ENCODE measurements around the gene OLFM1.
"Not testable (repeated sequence)": the region's sequence is repeated elsewhere in the genome, so short reads cannot be mapped to it uniquely, and the experiment has no call there.

Gene OLFM1

DNA sequence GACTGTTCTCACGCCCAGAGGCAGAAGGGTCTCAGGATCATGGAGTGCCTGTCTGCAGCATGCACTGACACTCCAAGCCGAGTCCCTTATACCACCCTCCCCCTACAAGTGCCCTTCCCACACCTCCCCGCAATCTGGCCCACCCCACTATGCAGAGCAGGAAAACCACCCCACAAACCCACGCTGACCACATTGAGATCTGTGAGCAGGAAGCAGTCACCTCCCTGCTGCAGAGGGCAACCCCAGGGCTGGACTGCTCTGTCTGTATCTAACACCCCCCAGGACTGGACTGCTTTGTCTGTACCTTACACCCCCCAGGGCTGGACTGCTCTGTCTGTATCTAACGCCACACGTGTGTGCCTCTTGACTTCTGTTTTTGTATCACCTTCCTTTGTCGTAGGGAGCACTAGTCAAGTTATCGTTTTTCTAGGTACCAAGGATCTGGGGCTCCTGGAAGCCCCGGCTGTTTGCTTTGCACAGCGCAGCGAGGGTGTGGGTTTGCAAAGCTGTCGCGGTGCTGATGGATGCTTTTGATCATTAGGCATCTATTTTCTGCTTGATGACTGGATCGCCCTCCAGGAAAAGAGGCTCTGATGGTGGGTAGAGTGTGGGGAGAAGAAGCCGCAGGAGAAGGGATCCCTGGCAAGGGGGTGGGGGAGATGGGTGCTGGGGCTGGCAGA is 21.5 kb downstream of the OLFM1 start:
- DNase-seq, result no peak

DNA sequence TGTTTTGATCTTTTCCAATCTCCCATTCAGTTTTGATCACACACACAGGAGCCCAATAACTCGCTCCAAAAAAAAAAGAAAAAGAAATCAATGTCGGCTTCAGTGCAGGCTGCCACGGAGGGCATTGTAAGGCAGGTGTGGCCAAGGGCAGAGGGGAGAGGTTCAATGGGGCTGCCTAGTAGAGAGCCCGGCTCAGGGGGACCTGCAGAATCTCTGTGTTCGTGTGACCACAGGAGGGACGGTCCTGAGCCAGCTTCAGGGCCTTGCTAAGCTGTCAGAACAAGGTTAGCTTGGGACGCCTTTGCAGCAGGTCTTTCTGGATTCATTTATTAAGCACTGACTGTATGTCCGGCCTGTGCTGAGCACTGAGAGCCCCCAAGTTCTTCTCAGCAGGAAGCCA is 22.2 kb downstream of the OLFM1 start:
- no peak for DNase-seq

DNA sequence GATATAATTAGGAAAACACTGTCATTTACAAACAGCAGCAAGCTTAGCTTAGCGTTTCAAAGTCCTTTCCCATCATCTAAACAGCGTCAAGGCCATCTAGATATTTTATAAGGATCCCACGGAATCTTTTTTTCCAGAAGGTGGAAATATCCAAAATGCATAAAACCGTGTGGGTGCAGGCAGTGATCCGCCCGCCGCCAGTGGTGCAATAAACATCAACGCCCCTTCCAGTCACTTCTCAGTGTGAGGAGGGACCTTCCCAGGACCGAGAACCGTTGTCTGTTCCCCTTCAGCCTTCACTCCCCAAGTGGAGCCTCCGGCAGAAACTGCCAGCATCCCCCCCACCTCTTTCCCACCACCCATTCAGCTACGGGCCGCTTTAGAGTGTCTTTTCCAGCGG is 22.9 kb downstream of the OLFM1 start:
- no peak for DNase-seq

DNA sequence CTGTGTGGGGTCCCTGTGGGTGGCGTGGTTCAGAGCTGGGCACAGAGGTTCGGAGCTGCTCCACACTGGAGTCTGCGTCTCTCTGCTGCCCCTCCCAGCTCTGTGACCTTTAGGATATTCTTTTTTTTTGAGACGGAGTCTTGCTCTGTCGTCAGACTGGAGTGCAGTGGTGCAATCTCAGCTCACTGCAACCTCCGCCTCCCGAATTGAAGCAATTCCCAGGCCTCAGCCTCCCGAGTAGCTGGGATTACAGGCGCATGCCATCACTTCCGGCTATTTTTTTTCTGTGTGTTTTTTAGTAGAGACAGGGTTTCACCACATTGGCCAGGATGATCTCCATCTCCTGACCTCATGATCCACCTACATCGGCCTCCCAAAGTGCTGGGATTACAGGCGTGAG is 24.1 kb downstream of the OLFM1 start:
- DNase-seq, result not testable (repeated sequence)

DNA sequence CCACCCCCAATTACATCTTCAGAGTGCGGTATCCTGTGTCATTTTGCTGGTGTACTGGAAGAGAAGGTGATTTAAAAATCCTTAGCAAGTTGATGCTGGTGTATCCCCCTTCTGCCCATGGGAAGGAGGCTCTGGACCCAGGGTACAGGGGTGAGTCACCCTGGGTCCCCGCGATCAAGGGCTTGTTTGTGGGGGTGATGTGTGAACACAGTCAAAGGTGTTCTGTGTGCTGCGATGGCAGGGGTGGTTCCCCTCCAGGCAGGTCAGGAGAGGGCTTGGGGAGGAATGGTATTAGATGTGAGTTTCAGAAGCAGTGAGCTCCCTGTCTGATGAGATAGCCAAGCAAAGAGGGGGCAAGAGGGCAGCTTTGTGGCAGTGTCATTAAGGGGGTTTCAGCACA is 28.9 kb downstream of the OLFM1 start:
- no peak for DNase-seq

DNA sequence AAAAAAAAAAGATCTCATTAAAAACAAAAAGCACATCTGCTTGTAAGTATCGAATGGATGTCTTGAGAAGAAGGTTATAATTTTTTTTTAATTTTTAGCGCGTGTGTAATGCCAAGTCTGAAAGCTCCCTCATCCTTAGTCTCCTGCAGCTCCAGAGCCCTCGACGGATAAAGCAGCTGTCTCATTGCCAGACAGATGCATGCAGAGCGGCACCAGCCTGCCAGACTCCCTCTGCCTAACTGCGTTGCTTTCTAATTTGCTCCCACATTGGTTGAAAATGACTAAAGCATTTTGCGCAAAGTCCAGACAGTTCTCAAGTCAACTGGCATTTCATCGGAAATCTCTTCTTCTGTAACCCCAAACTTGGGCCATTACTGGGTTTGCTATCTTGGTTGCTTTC is 29.4 kb downstream of the OLFM1 start:
- no peak for DNase-seq

DNA sequence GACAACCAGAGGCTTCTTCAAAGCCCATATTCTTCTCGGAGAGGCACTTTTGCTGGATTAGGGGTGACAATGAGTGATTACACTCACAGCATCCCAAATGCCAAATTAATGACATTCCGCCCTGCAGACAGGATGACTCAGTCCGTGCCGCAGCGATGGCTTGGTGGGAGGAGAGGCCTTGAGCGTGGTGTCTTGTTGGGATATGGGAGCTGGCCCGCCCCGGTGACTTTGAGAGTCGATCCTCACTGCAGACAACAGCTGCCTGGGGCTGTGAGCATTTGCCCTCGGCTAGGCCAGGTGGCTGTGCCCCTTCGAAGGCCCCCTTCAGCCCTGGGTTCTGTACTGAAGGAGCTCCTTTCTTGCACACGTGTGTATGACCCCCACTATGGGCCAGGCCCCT is 29.8 kb downstream of the OLFM1 start:
- no peak for DNase-seq

DNA sequence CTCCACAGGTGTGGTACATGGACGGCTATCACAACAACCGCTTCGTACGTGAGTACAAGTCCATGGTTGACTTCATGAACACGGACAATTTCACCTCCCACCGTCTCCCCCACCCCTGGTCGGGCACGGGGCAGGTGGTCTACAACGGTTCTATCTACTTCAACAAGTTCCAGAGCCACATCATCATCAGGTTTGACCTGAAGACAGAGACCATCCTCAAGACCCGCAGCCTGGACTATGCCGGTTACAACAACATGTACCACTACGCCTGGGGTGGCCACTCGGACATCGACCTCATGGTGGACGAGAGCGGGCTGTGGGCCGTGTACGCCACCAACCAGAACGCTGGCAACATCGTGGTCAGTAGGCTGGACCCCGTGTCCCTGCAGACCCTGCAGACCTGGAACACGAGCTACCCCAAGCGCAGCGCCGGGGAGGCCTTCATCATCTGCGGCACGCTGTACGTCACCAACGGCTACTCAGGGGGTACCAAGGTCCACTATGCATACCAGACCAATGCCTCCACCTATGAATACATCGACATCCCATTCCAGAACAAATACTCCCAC is 32.1 kb downstream of the OLFM1 start:
- no peak for DNase-seq

DNA sequence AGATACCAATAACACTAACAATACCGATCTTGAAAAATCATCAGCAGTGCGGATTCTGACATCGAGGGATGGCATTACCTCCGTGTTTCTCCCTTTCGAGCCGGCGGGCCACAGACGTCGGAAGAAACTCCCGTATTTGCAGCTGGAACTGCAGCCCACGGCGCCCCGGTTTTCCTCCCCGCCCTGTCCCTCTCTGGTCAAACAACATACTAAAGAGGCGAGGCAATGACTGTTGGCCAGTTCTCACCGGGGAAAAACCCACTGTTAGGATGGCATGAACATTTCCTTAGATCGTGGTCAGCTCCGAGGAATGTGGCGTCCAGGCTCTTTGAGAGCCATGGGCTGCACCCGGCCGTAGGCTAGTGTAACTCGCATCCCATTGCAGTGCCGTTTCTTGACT is 32.8 kb downstream of the OLFM1 start:
- no peak for DNase-seq

DNA sequence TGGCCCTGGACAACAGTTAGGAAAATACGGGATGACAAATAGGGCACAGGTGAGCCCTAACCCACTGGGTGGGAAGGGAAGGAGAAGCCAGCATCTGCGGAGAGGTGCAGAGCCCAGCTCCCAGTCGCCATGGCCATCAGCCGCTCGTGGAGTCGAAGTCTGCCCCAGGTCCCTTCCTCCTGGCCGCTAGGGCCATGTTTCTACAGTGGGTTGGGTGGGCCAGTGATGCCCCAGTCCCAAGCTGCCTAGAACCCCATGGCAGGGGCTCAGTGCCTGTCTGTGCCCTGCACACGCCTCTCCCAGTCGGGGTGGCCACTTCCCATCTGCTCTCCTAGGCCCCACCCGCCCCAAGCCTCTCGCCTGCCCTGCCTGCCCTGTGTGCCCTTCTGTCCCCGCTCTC is 34.8 kb downstream of the OLFM1 start:
- DNase-seq, result no peak

DNA sequence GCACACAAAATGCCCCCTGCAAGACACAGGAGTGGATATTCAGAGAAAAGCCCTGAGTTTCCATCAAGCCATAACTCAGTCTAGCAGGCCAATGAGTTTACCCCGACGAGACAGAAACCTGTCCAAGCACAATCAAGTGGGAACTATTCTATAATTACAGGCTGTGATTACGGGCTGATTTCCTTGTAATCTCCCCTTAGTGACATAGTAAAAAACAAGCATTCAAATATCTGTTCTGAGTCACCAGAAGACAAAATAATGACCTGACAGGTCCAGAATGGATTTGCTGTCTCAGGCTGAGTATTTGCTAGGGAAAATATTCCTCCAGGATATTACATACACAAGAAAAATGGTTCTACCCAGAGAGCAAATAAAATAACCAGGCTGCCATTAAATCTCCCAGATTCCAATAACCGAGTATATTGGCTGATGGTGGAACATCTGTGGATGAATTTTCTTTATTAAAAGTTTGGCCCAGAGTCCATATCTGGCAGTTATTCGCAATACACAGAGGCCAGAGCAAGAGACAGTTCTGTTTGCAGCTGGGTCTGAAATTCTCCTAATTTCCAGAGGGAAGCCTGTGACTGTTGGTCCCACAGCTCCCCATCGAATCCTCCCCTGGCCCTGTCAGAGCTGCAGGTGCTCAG is 35.8 kb downstream of the OLFM1 start:
- DNase-seq, result no peak

DNA sequence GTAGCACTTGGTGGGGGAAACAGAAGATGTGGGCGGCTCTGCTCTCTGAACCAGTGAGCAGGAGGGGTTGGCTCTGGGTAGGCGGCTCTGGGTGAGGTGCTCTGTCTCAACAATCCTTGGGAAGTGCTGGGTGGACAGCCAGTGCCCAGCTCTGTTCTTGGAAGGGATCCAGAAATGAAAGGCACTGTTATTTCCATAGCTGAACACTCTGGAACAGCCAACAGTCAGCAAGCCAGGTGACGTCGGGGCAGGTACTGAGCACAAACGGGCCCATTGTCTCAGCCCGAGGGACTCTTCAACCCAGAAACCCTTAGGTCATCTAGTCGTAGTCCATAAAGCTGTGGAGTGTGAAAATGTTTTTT is 36.3 kb downstream of the OLFM1 start:
- DNase-seq, result no peak

DNA sequence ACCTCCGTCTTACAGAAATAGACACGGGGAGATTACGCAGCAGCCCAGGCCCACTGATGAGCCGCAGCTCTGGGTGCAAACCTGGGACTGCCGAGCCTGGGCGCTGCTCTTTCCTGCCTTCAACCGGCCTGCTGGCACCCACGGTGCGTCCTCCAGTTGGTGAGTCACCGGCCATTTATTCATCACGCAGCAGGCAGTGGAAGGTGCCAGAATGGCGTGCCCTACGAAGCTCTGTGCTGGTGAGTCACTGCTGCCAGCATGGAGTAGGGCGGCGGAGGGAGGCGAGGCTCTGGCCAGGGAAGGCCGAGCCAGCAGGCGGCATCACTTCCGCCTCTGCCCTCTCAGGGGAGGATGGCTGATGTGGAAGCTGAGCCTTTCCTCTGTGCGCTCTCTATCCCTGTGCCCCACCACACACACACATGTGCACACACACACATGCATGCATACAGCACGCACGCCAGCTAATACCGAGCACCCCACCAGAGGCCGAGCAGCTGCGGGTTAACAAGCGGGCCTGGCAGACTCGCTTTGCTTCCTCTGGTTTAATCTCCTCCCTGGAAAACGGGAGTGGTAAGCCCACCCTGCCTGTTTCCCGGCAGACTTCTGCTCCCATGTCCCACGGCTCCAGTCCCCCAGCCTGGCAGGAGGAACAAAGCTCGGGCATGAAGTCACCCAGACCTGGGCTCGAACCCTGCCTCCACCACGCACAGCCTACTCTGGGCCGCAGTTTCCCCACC is 39.2 kb downstream of the OLFM1 start:
- no peak for DNase-seq

DNA sequence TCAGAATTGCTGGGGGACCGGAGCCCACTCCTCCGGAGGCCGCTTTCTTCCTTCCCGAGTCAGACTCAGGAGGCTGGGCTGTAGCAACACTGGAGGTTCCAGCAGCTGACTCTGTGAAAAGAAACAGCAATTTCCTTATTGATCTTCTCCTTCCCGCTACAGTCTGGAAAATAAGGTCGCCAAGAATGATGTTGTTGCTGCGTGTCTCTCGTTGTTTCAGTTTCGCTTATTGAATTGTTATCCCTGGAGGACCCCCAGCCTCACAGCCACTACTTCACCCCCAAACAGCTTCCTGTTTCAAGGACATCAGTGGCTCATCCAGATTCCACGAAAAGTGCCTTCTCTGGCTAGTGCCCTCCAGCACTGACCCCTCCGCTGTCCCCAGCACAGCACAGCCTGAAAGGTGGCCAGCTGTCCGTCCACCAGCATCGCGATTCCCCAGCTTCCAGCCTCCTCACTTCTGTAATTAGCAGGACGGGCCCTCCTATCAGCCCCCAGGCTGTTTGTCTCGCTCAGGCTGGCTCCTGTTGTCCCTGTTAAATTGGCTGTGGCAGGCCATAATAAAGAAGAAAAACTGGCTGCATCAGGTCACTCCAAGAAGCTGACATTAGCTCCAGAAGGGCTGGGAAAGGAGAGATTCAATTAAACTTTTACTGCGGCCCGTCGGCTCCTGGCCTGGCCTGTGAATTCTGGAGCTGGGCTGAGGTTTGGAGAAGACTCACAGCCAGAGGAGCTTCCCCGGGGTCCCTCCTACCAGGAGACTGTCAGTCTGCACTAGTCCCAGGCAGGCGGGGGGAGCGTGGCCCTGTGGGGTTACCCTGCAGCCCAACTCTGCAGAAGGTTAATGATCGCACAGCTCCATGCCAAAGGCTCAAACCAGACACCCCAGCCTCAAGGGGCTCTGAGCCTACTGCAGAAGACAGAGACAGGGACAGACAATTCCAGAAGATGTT is 40.5 kb downstream of the OLFM1 start:
- no peak for DNase-seq

DNA sequence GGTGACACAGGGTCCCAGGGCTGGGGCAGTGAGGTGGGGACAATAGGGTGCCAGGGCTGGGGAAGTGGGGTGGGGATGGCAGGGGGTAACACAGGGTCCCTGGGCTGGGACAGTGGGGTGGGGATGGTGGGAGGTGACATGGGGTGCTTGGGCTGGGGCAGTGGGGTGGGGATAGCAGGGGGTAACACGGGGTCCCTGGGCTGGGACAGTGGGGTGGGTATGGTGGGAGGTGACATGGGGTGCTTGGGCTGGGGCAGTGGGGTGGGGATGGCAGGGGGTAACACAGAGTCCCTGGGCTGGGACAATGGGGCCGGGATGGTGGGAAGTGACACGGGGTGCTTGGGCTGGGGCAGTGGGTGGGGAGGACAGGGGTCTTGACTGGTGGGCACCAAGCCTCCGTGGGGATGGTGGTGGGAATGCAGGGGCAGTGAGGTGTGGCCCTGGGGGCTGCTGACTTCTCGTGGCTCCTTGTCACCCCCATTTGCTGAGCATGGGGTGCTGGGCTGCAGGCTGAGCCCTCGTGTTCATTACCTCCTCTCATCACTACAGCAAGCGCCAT is 41.7 kb downstream of the OLFM1 start:
- DNase-seq, result no peak

DNA sequence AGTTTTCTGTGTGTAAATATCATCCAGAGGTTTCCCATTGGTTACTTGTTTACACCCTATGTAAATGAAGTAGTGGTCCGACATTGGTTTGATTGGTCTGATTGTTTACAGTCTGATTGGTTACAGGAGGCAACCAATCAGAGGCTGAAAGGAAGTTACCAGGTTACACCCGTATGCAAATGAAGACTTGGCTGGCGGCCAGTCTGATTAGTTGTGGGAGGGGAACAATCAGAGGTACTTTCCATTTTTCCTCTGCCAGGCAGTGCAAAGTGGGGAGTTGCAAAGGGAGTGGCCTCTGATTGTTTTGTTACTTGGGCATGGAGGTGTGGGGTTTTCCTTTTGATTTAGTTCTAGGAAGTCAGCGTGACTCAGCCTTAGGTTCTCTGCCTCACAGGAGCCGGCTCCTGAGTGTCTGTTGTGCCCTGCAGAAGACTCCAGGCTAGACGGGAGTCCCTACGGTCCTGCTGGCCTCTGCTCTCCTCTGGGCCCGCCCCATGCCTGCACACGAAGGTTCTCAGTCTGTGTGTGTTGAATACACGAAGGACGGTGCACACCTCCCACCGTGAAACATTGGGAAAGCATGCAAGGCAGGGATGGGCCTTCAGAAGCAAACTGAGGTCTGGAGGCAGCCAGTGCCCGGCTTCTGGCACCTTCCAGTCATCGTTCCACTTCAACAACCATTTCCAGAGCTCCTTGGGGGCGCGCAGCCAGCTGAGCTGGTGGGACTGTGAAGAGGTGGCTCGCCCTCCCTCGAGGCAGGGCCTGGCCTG is 42.9 kb downstream of the OLFM1 start:
- DNase-seq, result peak; percentile 57

DNA sequence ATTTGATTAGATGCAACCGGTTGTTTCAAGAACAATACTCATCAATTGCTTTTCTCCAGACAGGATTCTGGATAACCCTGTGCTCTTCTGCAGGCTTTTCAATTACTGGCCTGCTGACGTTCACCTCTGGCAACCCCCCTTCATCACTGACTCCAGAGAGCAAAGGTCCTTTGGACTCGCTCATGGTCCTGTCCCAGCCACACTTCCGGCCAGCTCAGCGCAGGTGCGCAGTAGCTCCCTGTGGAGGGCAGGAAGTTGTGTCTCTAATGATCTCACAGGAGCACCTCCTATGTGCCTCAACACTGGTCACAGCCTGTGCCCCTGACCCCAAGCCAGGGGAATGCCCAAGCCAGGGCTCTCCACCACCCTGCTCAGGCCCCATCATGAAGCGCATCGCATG is 44.0 kb downstream of the OLFM1 start:
- DNase-seq, result no peak

DNA sequence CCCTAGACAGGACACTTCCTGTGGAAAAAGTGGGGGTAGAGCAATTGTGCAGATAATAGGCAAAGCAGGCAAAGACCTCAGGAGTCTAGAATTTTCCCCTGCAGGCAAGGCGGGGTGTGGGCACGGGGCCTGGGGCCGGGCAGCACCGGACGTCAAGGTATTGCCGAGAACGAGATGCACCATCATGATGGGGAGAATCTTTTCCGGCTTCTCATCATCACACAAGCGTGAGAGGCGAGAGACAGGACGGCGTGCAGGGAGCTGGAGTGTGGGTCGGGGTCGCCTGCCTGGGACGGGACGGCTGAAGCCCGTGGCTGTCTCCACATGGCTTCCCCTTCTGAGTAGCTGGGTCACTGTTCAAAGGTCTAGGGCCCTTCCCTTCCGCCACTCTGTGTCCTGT is 44.5 kb downstream of the OLFM1 start:
- no peak for DNase-seq

DNA sequence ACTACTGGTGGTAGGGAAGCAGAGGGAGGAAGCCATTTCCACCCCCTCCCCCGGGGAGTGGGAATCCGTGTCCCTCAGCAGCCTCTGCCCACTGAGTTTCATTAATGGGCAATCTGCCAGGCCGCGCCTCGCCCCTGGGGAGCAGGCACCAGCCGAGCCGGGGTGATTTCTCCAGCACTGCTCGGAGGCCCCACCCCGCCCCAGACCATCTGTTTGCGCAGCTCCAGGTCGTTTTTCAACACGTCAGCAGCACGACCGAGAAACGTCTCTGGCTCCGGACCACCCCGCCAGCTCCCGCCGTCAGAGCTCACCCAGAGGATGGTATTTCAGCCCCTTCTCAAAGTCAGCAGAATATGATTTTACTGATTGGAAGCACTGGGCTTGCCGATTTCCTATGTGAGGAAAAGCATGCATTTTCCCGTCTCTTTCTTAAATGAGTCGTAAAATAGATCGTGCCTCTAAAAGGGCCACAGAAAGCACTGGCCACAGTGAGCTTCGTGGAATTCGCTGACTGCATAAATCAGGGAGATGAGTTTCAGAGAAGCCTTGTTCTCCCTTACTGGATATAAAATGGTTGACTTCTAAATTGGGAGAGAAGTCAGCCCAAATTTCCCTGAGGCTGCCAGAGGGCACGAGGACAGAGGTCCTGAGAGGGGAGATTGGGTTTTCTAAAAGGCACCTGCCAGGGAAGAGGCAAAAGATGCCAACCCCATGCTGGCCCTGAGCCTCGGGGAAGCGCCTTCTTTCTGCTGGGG is 47.0 kb downstream of the OLFM1 start:
- DNase-seq, result no peak

DNA sequence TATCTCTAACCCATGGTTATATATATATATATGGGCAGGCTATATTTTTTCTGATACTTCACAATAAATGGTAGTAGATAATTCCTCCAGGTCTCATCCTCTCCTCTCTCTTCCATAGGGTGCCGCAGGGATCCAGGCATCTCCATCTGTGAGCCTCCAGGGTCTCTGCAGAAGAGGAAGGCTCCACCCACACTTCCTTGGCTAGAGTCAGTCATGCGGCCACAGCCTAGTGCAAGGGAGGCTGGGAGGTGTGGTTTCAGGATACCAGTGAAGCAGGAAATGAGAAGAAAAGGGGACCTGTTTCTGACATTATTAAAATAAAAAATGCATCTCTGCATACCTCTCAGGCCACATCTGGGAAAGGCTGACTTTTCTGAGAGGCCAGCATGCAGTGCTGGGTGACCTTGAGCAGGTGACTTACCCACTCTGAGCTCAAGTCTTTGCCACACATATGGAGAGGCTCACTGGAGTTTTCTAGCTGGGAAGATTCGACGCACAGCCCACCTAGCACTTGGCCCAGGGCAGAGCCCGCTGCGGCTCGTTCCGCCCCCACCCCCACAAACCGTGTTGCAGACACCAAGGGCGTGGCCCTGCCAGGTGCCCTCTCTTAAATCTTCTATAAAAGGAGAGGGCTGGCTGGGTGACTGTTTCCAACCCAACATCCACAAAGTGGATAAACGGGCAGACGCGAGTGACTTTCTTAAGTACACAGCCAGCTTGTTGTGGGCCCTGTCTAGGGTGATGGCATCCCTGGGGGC is 47.9 kb downstream of the OLFM1 start:
- DNase-seq, result no peak
